HepG2 (cell line): ENCODE data around the gene MC1R. TPM values are rescaled to one million over a fixed set of nuclear protein-coding genes. Genes with fewer than 3 reads are reported as not detected.
A peak's percentile ranks its signal among the peaks of the same experiment; 100 is the strongest.

Experiments
- BRCA1 ChIP-seq: sonication (generic); formaldehyde crosslinking; IDR thresholded peaks from 2 replicates; pipeline ENCODE4 v1.4.0; 2020; ENCODE audit warnings: missing genetic modification reagents
- CEBPB ChIP-seq: IDR thresholded peaks from 2 replicates; pipeline ENCODE4 v1.6.1; 2011; ENCODE audit warnings: low read depth, low read length, improper control_type of control experiment, borderline replicate concordance
- CREBL2 ChIP-seq: sonication (generic); formaldehyde crosslinking; IDR thresholded peaks from 2 replicates; pipeline ENCODE4 v1.8.1; 2023; ENCODE audit warnings: missing genetic modification reagents, mild to moderate bottlenecking, borderline replicate concordance
- GATAD1 ChIP-seq: IDR thresholded peaks from 2 replicates; pipeline ENCODE4 v1.6.1; 2016; ENCODE audit warnings: missing genetic modification reagents, missing compliant biosample characterization
- HCFC1 ChIP-seq: fragments of 150-350 bp; IDR thresholded peaks from 2 replicates; pipeline ENCODE4 v1.6.1; 2014; ENCODE audit warnings: low read depth, low read length
- KLF11 ChIP-seq: IDR thresholded peaks from 2 replicates; pipeline ENCODE4 v1.6.1; 2016; ENCODE audit warnings: missing compliant biosample characterization
- LCORL ChIP-seq, 2 experiments: fragments of 450-650 bp in 1 of 2; sonication (generic) in 1 of 2; formaldehyde crosslinking in 1 of 2; IDR thresholded peaks; 2 replicates each; pipeline versions ENCODE4 v1.5.0 to v1.6.1; 2017 to 2020; ENCODE audit warnings: antibody characterized with exemption in 1 of 2, missing genetic modification reagents in 1 of 2
- SKI ChIP-seq: fragments of 450-650 bp; IDR thresholded peaks from one replicate; pipeline ENCODE4 v1.6.1; 2018; ENCODE audit warnings: mild to moderate bottlenecking; ENCODE audit not compliant: partially characterized antibody
- SNAPC4 ChIP-seq: sonication (generic); formaldehyde crosslinking; IDR thresholded peaks from 2 replicates; pipeline ENCODE4 v1.4.0; 2020; ENCODE audit warnings: mild to moderate bottlenecking, missing genetic modification reagents
- SOX5 ChIP-seq: IDR thresholded peaks from 2 replicates; pipeline ENCODE4 v1.6.1; 2016; ENCODE audit warnings: borderline replicate concordance
- SUZ12 ChIP-seq: fragments of 150-350 bp; IDR thresholded peaks from 2 replicates; pipeline ENCODE4 v1.6.1; 2014; ENCODE audit warnings: low read depth, low read length
- TFAP4 ChIP-seq: sonication (generic); IDR thresholded peaks from 2 replicates; pipeline ENCODE4 v1.6.1; 2016; ENCODE audit warnings: low read depth, borderline replicate concordance
- TSC22D2 ChIP-seq: sonication (generic); formaldehyde crosslinking; IDR thresholded peaks from 2 replicates; pipeline ENCODE4 v1.5.1; 2020; ENCODE audit warnings: missing genetic modification reagents, mild to moderate bottlenecking, borderline replicate concordance
- ZNF143 ChIP-seq: sonication (generic); formaldehyde crosslinking; IDR thresholded peaks from 2 replicates; pipeline ENCODE4 v1.4.0; 2020; ENCODE audit warnings: missing genetic modification reagents
- ZNF232 ChIP-seq: sonication (generic); formaldehyde crosslinking; IDR thresholded peaks from 2 replicates; pipeline ENCODE4 v1.4.0; 2020; ENCODE audit warnings: missing genetic modification reagents, borderline replicate concordance
- ZNF263 ChIP-seq: sonication (generic); formaldehyde crosslinking; IDR thresholded peaks from 2 replicates; pipeline ENCODE4 v1.4.0; 2020; ENCODE audit warnings: missing genetic modification reagents
- polyA plus RNA-seq, 8 experiments: library from polyadenylated mRNA; depleted of rRNA in 3 of 8; stranded (reverse) in 7 of 8; unstranded in 1 of 8; fragments of >200 nt; fragmentation: Illumina TruSeq in 4 of 8; extraction: Trizol in 4 of 8; gene quantifications; 2 replicates each; pipeline versions ENCODE4 v1.2.1 to v1.2.3, GENCODE V29; 2011 to 2016; ENCODE audit warnings: low read depth in 4 of 8, missing spikeins in 1 of 8, mixed read lengths in 1 of 8; ENCODE audit not compliant: insufficient read depth in 1 of 8
- total RNA-seq, 5 experiments: library from RNA; depleted of rRNA; stranded (reverse); fragments of >200 nt; fragmentation: Illumina TruSeq; extraction: Trizol; gene quantifications; 2 replicates each; pipeline ENCODE4 v1.2.3, GENCODE V29; 2016; ENCODE audit warnings: low read depth in 1 of 5
- TF ChIP-seq, protein P1 (sequence below): sonication (generic); formaldehyde crosslinking; IDR thresholded peaks from 2 replicates; pipeline ENCODE4 v1.4.0; 2020; ENCODE audit warnings: missing genetic modification reagents
- TF ChIP-seq, protein P2 (sequence below): IDR thresholded peaks from 2 replicates; pipeline ENCODE4 v1.6.1; 2016; ENCODE audit warnings: low read depth
- TF ChIP-seq, protein P3 (sequence below): sonication (generic); formaldehyde crosslinking; IDR thresholded peaks from 2 replicates; pipeline ENCODE4 v1.5.0; 2020; ENCODE audit warnings: missing genetic modification reagents, mild to moderate bottlenecking, borderline replicate concordance

The MC1R gene
- total and polyA plus RNA-seq, 2 of the 13 experiments (the other 11 are each of a cell fraction or from before 2014, with no cell fraction given) = 9.1 to 14.8 TPM

DNA sequence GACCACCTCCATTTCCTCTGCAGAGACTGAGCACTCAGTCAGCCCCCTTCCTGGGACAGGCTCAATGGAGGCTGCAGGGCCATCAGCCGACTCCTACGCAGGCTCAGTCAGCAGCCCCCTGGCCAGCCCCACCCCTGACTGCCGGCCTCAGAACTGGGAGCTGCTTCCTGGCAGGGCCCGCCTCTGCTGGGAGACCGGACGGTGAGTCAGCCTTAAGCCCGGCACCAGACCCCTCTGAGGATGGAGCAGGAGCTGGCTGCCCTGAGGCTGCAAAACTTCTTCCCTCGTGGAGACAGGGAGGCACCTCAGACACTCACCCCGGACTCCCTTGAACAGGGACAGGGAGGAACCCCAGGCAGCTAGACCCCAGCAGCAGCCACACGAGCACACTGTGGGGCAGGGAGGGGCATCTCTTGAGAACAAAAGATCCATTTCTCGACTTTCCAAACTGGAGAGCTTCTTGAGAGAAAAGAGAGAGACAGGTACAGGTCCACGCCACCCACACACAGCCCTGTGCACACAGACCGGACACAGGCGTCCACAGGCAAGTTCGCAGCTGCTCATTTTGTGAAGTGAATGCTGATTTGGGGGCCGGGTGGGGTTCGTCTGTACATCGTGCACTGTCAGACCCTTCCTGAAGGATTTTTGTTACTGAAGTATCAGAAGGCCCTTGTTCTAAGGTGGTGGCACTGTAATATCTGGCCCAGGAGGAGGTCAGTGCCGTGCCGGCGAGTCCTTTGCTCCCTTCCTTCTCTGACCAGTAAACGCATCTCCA lies 3.2 kb downstream of the MC1R start (continued):
- TF ChIP-seq TSC22D2 (CRISPR knock-in tag) (0 out of 2 replicates have a peak, but pooled peaks have one; percentile 82), TFAP4 (peak; percentile 63; the same call in 1 of the 2 replicates), ZNF232 (CRISPR knock-in tag) (peak; percentile 39; the same call in 1 of the 2 replicates), ZNF143 (CRISPR knock-in tag) (peak; percentile 39; the same call in 1 of the 2 replicates), SOX5 (CRISPR knock-in tag) (peak; percentile 61; the same call in 1 of the 2 replicates), SKI (peak; percentile 57), ZNF263 (CRISPR knock-in tag) (no peak), GATAD1 (CRISPR knock-in tag) (peak; percentile 49; the same call in 1 of the 2 replicates), CREBL2 (CRISPR knock-in tag) (no peak), SNAPC4 (CRISPR knock-in tag) (peak; percentile 21; the same call in 1 of the 2 replicates), BRCA1 (CRISPR knock-in tag) (0 out of 2 replicates have a peak, but pooled peaks have one; percentile 57), KLF11 (0 out of 2 replicates have a peak, but pooled peaks have one; percentile 42), SUZ12 (no peak), LCORL (IDR thresholded peaks at IDR 0.05) (no peak), LCORL (CRISPR knock-in tag; IDR thresholded peaks at IDR 0.05) (peak; percentile 85), CEBPB (no peak), HCFC1 (no peak)
- TF ChIP-seq, protein P1, sequence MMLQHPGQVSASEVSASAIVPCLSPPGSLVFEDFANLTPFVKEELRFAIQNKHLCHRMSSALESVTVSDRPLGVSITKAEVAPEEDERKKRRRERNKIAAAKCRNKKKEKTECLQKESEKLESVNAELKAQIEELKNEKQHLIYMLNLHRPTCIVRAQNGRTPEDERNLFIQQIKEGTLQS = peak; percentile 63
- TF ChIP-seq, protein P2, sequence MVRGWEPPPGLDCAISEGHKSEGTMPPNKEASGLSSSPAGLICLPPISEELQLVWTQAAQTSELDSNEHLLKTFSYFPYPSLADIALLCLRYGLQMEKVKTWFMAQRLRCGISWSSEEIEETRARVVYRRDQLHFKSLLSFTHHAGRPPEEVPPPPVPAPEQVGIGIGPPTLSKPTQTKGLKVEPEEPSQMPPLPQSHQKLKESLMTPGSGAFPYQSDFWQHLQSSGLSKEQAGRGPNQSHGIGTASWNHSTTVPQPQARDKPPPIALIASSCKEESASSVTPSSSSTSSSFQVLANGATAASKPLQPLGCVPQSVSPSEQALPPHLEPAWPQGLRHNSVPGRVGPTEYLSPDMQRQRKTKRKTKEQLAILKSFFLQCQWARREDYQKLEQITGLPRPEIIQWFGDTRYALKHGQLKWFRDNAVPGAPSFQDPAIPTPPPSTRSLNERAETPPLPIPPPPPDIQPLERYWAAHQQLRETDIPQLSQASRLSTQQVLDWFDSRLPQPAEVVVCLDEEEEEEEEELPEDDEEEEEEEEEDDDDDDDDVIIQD (CRISPR knock-in tag) = peak; percentile 47; the same call in 1 of the 2 replicates
- TF ChIP-seq, protein P3, sequence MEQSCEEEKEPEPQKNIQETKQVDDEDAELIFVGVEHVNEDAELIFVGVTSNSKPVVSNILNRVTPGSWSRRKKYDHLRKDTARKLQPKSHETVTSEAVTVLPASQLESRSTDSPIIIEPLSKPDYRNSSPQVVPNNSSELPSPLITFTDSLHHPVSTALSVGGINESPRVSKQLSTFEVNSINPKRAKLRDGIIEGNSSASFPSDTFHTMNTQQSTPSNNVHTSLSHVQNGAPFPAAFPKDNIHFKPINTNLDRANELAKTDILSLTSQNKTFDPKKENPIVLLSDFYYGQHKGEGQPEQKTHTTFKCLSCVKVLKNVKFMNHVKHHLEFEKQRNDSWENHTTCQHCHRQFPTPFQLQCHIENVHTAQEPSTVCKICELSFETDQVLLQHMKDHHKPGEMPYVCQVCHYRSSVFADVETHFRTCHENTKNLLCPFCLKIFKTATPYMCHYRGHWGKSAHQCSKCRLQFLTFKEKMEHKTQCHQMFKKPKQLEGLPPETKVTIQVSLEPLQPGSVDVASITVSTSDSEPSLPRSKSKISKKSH (CRISPR knock-in tag) = peak; percentile 37; the same call in 1 of the 2 replicates
